ENCODE results near the gene PHGDH. TPM values are rescaled to one million over a fixed set of nuclear protein-coding genes. Genes with fewer than 3 reads are reported as not detected.

PHGDH gene
- total and polyA plus RNA-seq, 2 of the 13 experiments (the other 11 are each of a cell fraction or from before 2014, with no cell fraction given) = 95.8 to 133 TPM

DNA sequence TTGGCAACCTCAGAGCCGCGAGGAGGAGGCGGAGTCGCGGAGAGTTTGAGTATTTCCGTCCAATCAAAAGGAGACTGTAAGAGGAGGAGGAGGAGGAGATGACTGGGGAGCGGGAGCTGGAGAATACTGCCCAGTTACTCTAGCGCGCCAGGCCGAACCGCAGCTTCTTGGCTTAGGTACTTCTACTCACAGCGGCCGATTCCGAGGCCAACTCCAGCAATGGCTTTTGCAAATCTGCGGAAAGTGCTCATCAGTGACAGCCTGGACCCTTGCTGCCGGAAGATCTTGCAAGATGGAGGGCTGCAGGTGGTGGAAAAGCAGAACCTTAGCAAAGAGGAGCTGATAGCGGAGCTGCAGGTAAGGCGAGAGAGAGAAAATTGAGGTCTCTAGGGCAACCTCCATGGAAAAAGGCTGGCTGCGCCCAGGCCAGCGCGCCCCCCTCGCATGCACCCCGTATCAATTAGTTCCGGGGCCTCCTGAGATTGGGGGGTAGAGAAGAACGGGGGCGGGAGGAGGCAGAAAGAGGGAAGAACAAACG is at the start of gene PHGDH (continued):
- no peak for TF ChIP-seq SMYD3 (CRISPR knock-in tag; IDR thresholded peaks at IDR 0.05)
- no peak for TF ChIP-seq ZNF674 (CRISPR knock-in tag; IDR thresholded peaks at IDR 0.05; ENCODE audit: low read depth)
- TF ChIP-seq, protein P1, sequence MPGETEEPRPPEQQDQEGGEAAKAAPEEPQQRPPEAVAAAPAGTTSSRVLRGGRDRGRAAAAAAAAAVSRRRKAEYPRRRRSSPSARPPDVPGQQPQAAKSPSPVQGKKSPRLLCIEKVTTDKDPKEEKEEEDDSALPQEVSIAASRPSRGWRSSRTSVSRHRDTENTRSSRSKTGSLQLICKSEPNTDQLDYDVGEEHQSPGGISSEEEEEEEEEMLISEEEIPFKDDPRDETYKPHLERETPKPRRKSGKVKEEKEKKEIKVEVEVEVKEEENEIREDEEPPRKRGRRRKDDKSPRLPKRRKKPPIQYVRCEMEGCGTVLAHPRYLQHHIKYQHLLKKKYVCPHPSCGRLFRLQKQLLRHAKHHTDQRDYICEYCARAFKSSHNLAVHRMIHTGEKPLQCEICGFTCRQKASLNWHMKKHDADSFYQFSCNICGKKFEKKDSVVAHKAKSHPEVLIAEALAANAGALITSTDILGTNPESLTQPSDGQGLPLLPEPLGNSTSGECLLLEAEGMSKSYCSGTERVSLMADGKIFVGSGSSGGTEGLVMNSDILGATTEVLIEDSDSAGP (CRISPR knock-in tag; IDR thresholded peaks at IDR 0.05; ENCODE audit: borderline replicate concordance) = peak; percentile 63; the same call in 1 of the 2 replicates
- TF ChIP-seq SIX4 (CRISPR knock-in tag; IDR thresholded peaks at IDR 0.05) = peak; percentile 12; the same call in 1 of the 2 replicates
- TF ChIP-seq ZNF614 (CRISPR knock-in tag; IDR thresholded peaks at IDR 0.05; ENCODE audit: borderline replicate concordance) = 0 out of 2 replicates have a peak, but pooled peaks have one; percentile 32
- TF ChIP-seq SRSF1 (optimal IDR thresholded peaks at IDR 0.05; ENCODE audit: low read depth, low read length) = no peak
- no peak for TF ChIP-seq PHF21A (CRISPR knock-in tag; IDR thresholded peaks at IDR 0.05)
- TF ChIP-seq, protein P2, sequence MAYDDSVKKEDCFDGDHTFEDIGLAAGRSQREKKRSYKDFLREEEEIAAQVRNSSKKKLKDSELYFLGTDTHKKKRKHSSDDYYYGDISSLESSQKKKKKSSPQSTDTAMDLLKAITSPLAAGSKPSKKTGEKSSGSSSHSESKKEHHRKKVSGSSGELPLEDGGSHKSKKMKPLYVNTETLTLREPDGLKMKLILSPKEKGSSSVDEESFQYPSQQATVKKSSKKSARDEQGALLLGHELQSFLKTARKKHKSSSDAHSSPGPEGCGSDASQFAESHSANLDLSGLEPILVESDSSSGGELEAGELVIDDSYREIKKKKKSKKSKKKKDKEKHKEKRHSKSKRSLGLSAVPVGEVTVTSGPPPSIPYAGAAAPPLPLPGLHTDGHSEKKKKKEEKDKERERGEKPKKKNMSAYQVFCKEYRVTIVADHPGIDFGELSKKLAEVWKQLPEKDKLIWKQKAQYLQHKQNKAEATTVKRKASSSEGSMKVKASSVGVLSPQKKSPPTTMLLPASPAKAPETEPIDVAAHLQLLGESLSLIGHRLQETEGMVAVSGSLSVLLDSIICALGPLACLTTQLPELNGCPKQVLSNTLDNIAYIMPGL (CRISPR knock-in tag; IDR thresholded peaks at IDR 0.05; ENCODE audit: borderline replicate concordance in 1 of 2, low read depth in 1 of 2) = peak; percentile 20 to 45; a peak in 2 of 4 replicates
- TF ChIP-seq CBX5 (CRISPR knock-in tag; IDR thresholded peaks at IDR 0.05; ENCODE audit: borderline replicate concordance) = no peak
- TF ChIP-seq ZNF260 (CRISPR knock-in tag; IDR thresholded peaks at IDR 0.05; ENCODE audit: borderline replicate concordance, low read depth) = no peak
- TF ChIP-seq ZNF510 (CRISPR knock-in tag; IDR thresholded peaks at IDR 0.05; ENCODE audit: low read depth) = no peak
- TF ChIP-seq NFKB2 (CRISPR knock-in tag; IDR thresholded peaks at IDR 0.05; ENCODE audit: borderline replicate concordance) = no peak
- TF ChIP-seq REL (CRISPR knock-in tag; conservative IDR thresholded peaks at IDR 0.05) = no peak
- no peak for TF ChIP-seq SNRNP70 (IDR thresholded peaks at IDR 0.05; ENCODE audit: low read depth, low read length)
- no peak for TF ChIP-seq JARID2 (CRISPR knock-in tag; IDR thresholded peaks at IDR 0.05; ENCODE audit: insufficient replicate concordance)
- no peak for TF ChIP-seq KDM5A (IDR thresholded peaks at IDR 0.05; ENCODE audit: borderline replicate concordance, low read length)
- no peak for TF ChIP-seq MTA3 (CRISPR knock-in tag; IDR thresholded peaks at IDR 0.05)
- no peak for TF ChIP-seq NONO (IDR thresholded peaks at IDR 0.05)
- TF ChIP-seq NONO (CRISPR knock-in tag; conservative IDR thresholded peaks at IDR 0.05) = no peak
- TF ChIP-seq, protein P3, sequence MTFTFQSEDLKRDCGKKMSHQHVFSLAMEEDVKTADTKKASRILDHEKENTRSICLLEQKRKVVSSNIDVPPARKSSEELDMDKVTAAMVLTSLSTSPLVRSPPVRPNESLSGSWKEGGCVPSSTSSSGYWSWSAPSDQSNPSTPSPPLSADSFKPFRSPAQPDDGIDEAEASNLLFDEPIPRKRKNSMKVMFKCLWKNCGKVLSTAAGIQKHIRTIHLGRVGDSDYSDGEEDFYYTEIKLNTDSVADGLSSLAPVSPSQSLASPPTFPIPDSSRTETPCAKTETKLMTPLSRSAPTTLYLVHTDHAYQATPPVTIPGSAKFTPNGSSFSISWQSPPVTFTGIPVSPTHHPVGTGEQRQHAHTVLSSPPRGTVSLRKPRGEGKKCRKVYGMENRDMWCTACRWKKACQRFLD (CRISPR knock-in tag; IDR thresholded peaks at IDR 0.05; ENCODE audit: borderline replicate concordance) = no peak
- no peak for TF ChIP-seq ZNF605 (CRISPR knock-in tag; IDR thresholded peaks at IDR 0.05)
- TF ChIP-seq, protein P4, sequence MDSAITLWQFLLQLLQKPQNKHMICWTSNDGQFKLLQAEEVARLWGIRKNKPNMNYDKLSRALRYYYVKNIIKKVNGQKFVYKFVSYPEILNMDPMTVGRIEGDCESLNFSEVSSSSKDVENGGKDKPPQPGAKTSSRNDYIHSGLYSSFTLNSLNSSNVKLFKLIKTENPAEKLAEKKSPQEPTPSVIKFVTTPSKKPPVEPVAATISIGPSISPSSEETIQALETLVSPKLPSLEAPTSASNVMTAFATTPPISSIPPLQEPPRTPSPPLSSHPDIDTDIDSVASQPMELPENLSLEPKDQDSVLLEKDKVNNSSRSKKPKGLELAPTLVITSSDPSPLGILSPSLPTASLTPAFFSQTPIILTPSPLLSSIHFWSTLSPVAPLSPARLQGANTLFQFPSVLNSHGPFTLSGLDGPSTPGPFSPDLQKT (CRISPR knock-in tag; IDR thresholded peaks at IDR 0.05; ENCODE audit: borderline replicate concordance) = no peak
- no peak for TF ChIP-seq JDP2 (CRISPR knock-in tag; IDR thresholded peaks at IDR 0.05; ENCODE audit: borderline replicate concordance)
- TF ChIP-seq PLRG1 (conservative IDR thresholded peaks at IDR 0.05) = no peak
- TF ChIP-seq JUNB (CRISPR knock-in tag; IDR thresholded peaks at IDR 0.05; ENCODE audit: borderline replicate concordance) = no peak
- peak; percentile 72 for TF ChIP-seq ZFY (CRISPR knock-in tag; IDR thresholded peaks at IDR 0.05)

All from HepG2 (cell line).